Adrenal gland (tissue), 12 donors: ENCODE results near the gene SMIM35. TPM values are rescaled to one million over a fixed set of nuclear protein-coding genes. Genes with fewer than 3 reads are reported as not detected.

Source experiments
- DNase-seq, 7 donors: peaks; one replicate each; pipeline ENCODE4 v3.0.0-alpha.2; 2019 to 2020
- H3K27ac ChIP-seq, 5 donors: fragments of 200-600 bp; sonication (generic) in 4 of 5; 1 replicate in 3 of 5; 2 replicates in 2 of 5; pipeline versions ENCODE4 v1.5.1 to v1.8.0; 2016 to 2020; ENCODE audit warnings: mild to moderate bottlenecking in 1 of 5
- H3K27me3 ChIP-seq: fragments of 200-600 bp; 2 replicates; pipeline ENCODE4 v1.8.0; 2021
- H3K36me3 ChIP-seq, 2 donors: fragments of 200-600 bp; replicated peaks in 1 of 2; 1 replicate in 1 of 2; 2 replicates in 1 of 2; pipeline versions ENCODE4 v1.5.1 to v1.8.0; 2018 to 2022
- H3K4me1 ChIP-seq, 2 donors: fragments of 200-600 bp; replicated peaks in 1 of 2; 1 replicate in 1 of 2; 2 replicates in 1 of 2; pipeline versions ENCODE4 v1.5.1 to v1.8.0; 2018 to 2021
- H3K4me3 ChIP-seq, 4 donors: fragments of 200-600 bp; sonication (generic) in 3 of 4; one replicate each; pipeline ENCODE4 v1.5.1; 2016 to 2018
- H3K9me3 ChIP-seq, 3 donors: fragments of 200-600 bp; sonication (generic) in 1 of 3; replicated peaks in 1 of 3; 1 replicate in 2 of 3; 2 replicates in 1 of 3; pipeline versions ENCODE4 v1.5.1 to v1.8.0; 2016 to 2021
- POLR2A ChIP-seq, 2 donors: fragments of 450-650 bp; IDR thresholded peaks; one replicate each; pipeline ENCODE4 v1.6.1; 2017; ENCODE audit warnings: antibody characterized with exemption in 2 of 2, mild to moderate bottlenecking in 2 of 2, moderate library complexity in 1 of 2
- WGBS, 4 donors: extraction: QIAGEN DNeasy Blood & Tissue Kit in 2 of 4; methylation state at CpG; one replicate each; pipeline versions ENCODE4 v1.1.5 to v1.1.7; 2013 to 2017; 5-methylcytosine and 5-hydroxymethylcytosine counted together
- intact Hi-C, 2 donors: fragments of 100-400 bp; cut with DNase I; formaldehyde crosslinking; loops; one replicate each; pipeline versions ENCODE4 v1.14.1 to v1.15.0; 2022 to 2023
- polyA plus RNA-seq, 3 donors: library from polyadenylated mRNA; stranded (reverse); fragments of 200-250 nt in 2 of 3; fragments of 350-450 nt in 1 of 3; fragmentation: Illumina TruSeq in 1 of 3; extraction: RNeasy Lipid Tissue Mini Kit (QIAGEN cat#74804) in 1 of 3; gene quantifications; one replicate each; pipeline ENCODE4 v1.2.3, GENCODE V29; 2013 to 2014
- total RNA-seq, 9 donors: library from RNA; depleted of rRNA in 4 of 9; stranded (reverse); fragments of >200 nt in 4 of 9; fragments of 120-200 nt in 1 of 9; fragmentation: NEBNext Ultra II Directional in 1 of 9; extraction: Animal tissue kit (Norgen Biotek cat#: 25700) in 1 of 9; gene quantifications; one replicate each; pipeline versions ENCODE4 v1.1.0 to v1.2.4, GENCODE V29; 2013 to 2023
- TF ChIP-seq, protein P1 (sequence below), 6 experiments: fragments of 450-650 bp in 4 of 6; fragments of 200-600 bp in 2 of 6; sonication (generic) in 1 of 6; IDR thresholded peaks; 1 replicate in 5 of 6; 2 replicates in 1 of 6; pipeline versions ENCODE4 v1.5.1 to v1.8.0; 2016 to 2021; ENCODE audit warnings: antibody characterized with exemption in 6 of 6, mild to moderate bottlenecking in 2 of 6, moderate library complexity in 1 of 6
- donor health status: healthy with polysubstance abuse.
- donor health status: Bipolar disorder and iron deficiency.
- donor health status: DM: yes; HTN: yes; CAD: no.
- donor health status: DM: no; HTN: no; CAD: no.
- donor health status: DM: no; HTN: no; CAD: no.
- donor health status: DM: yes; HTN: yes; CAD: no.

The SMIM35 gene
- total and polyA plus RNA-seq, 12 donors = 0.07 to 0.10 (median 0.09) TPM; not detected in 7

DNA sequence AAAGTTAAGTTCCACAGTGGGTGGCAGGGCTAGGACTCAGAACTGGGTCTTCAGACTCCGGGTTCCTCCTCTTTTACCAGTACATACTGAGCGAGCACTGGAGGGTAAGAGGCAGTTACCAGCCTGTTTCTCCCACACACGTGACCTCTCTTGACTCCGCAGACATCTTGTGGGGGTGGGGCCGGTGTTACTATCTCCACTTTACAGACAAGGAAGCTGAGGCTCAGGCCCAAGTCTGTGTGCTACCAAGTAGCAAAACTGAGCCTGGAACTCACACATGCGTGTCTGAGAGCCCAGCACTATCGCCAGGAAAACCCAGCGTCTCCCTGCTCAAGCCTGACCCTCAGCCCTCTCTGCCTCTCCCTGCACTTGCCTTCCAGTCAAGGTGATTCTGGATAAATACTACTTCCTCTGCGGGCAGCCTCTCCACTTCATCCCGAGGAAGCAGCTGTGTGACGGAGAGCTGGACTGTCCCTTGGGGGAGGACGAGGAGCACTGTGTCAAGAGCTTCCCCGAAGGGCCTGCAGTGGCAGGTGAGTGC, 16.0 kb upstream of the SMIM35 start:
- intact Hi-C loops = no loop called here
- no peaks in the 10 kb centered on the region for H3K27me3 ChIP-seq
- 72 to 84% (median 79%) methylated on average over 11 to 13 of the region's 13 CpGs for WGBS, 4 donors

DNA sequence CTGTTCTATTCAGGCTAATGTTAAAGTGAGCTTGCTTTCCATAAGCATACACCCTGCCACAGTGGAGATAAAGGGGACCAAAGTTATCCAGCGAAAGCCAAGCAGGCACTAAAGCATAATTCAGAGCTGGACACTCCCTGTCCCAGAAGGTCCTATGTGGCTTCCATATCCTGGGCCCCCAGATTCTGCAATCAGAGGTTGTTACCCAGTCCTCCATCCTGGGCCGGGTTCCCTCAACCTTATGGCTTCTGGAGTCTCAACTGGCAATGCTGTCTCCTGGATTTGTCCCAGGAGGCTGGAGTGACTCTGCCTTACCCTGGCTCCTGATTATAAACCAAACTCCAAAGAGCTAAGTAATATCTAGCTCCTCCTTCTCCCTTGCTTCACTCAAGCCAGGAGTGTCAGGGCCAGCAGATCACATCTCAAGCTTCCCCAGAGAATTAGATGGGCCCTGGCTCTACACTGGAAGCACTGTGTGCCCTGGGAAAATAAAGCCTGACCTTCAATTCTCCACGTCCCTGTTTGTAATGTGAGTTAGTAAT, 14.0 kb upstream of the SMIM35 start:
- no peak overlapping the region for H3K4me3 ChIP-seq
- DNase-seq = no peak
- H3K27me3 ChIP-seq = no peaks in the 10 kb centered on the region
- H3K9me3 ChIP-seq = no peaks in the 10 kb centered on the region
- H3K4me1 ChIP-seq = no peaks in the 10 kb centered on the region
- H3K27ac ChIP-seq = peak overlapping the region in 1 of 5 donors; percentile 58
- H3K36me3 ChIP-seq = no peaks in the 10 kb centered on the region
- 51 to 74% (median 64%) methylated on average over 3 of the region's 3 CpGs for WGBS, 4 donors
- intact Hi-C loops = no loop called here
- TF ChIP-seq, protein P1, sequence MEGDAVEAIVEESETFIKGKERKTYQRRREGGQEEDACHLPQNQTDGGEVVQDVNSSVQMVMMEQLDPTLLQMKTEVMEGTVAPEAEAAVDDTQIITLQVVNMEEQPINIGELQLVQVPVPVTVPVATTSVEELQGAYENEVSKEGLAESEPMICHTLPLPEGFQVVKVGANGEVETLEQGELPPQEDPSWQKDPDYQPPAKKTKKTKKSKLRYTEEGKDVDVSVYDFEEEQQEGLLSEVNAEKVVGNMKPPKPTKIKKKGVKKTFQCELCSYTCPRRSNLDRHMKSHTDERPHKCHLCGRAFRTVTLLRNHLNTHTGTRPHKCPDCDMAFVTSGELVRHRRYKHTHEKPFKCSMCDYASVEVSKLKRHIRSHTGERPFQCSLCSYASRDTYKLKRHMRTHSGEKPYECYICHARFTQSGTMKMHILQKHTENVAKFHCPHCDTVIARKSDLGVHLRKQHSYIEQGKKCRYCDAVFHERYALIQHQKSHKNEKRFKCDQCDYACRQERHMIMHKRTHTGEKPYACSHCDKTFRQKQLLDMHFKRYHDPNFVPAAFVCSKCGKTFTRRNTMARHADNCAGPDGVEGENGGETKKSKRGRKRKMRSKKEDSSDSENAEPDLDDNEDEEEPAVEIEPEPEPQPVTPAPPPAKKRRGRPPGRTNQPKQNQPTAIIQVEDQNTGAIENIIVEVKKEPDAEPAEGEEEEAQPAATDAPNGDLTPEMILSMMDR (IDR thresholded peaks at IDR 0.05) = no peak
- no peak for TF ChIP-seq POLR2A (IDR thresholded peaks at IDR 0.05)

More for the DNA sequence above, 16.0 kb upstream of the SMIM35 start:
- Histone ChIP-seq H3K36me3 (no peaks in the 10 kb centered on the region), H3K4me1 (no peaks in the 10 kb centered on the region), H3K27ac (no peak overlapping the region), H3K9me3 (no peaks in the 10 kb centered on the region), H3K4me3 (no peak overlapping the region)
- no peak for DNase-seq
- no peak for TF ChIP-seq POLR2A (IDR thresholded peaks at IDR 0.05)
- TF ChIP-seq, protein P1 (IDR thresholded peaks at IDR 0.05) = no peak

DNA sequence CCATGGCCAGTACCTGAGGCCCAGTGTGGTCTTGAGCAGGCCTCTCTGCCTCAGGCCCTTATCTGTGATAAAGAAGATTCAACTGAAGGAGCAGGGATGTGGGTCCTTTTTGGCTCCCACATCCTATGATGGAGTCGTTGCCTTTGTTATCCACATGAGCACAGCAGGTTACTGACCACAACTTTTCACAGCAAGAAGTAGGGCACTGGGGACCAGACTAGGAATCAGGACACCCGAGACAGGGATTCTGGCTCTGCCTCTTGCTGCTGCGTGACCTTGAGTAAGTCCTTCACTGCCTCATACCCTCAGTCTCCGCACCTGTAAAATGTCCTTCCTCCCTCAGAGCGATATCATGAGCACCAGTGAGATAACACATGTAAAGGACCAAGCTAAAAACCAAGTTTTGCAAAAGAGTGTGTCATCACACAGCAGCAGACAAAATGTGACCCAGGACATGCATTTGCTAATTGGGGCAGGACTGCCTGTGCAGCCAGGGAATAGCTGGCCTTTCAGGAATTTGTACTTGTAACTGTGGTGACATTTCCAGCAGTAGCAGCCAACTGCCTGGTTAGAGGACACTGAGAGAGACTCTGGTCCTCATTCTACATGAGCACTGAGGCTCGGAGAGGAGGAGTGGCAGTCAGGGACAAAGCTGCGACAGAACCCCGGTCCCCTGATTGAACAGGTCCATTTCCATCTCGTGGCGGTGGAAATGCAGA, 13.2 kb upstream of the SMIM35 start:
- peak in 1 of 7 donors; percentile 17 for DNase-seq
- no peak for TF ChIP-seq POLR2A (IDR thresholded peaks at IDR 0.05)
- TF ChIP-seq, protein P1 (IDR thresholded peaks at IDR 0.05) = no peak
- Histone ChIP-seq H3K27ac (peak overlapping the region in 1 of 5 donors; percentile 63), H3K4me1 (no peaks in the 10 kb centered on the region), H3K27me3 (no peaks in the 10 kb centered on the region), H3K4me3 (no peak overlapping the region), H3K9me3 (no peaks in the 10 kb centered on the region), H3K36me3 (no peaks in the 10 kb centered on the region)
- intact Hi-C loops = no loop called here
- 66 to 77% (median 72%) methylated on average over 10 of the region's 10 CpGs for WGBS, 4 donors

DNA sequence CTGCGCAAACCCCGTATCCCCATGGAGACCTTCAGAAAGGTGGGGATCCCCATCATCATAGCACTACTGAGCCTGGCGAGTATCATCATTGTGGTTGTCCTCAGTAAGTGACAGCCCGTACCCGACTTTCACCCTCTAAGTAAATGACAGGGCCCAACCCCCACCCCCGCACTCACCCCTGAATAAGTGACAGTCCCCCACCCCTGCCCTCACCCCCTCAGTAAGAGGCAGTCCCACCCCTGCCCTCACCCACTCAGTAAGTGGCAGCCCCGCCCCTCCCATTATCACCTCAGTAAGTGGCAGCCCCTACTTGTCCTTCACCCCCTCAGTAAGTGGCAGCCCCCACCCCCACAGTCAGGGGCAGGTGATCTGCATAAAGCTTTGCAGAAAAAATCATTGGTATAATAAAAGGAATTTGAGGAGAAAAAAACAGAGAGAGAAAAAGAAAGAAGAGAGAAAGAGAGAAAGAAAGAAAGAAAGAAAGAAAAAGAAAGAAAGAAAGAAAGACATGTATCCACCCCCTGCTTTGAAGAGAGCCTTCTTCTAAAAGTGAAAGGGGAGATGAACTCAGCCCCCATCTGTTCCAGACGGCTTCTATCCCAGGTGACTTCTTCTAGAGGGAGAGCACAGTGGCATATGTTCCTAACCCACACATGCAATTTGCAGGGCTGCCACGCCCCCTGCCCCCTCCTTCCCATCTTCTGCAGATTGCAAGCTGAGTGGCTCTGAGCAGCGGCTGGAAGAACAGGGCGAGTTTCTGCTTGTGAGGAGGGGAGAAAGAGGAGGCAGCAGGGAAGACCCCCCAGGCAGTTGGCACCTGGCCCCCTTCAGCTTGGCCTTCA, 12.5 kb upstream of the SMIM35 start:
- H3K27me3 ChIP-seq = no peaks in the 10 kb centered on the region
- H3K36me3 ChIP-seq = no peaks in the 10 kb centered on the region
- H3K4me3 ChIP-seq = no peak overlapping the region
- H3K4me1 ChIP-seq = no peaks in the 10 kb centered on the region
- peak overlapping the region in 1 of 5 donors; percentile 63 for H3K27ac ChIP-seq
- 59 to 77% (median 68%) methylated on average over 11 of the region's 11 CpGs for WGBS, 4 donors
- TF ChIP-seq, protein P1 (IDR thresholded peaks at IDR 0.05) = no peak
- TF ChIP-seq POLR2A (IDR thresholded peaks at IDR 0.05) = no peak
- H3K9me3 ChIP-seq = no peaks in the 10 kb centered on the region
- intact Hi-C loops = no loop called here
- DNase-seq = no peak
